Gastrocnemius medialis (tissue), 4 donors: ENCODE measurements around the gene SURF1.

Experiments
- POLR2A ChIP-seq, 2 donors: fragments of 450-650 bp; IDR thresholded peaks; one replicate each; pipeline ENCODE4 v1.6.1; 2017; ENCODE audit warnings: antibody characterized with exemption in 2 of 2, mild to moderate bottlenecking in 2 of 2, moderate library complexity in 2 of 2
- TF ChIP-seq, protein P1 (sequence below), 5 experiments: fragments of 450-650 bp in 3 of 5; fragments of 200-600 bp in 2 of 5; sonication (generic) in 2 of 5; IDR thresholded peaks in 4 of 5; conservative IDR thresholded peaks in 1 of 5; 1 replicate in 4 of 5; 2 replicates in 1 of 5; pipeline ENCODE4 v1.5.1; 2016 to 2019; ENCODE audit warnings: antibody characterized with exemption in 5 of 5, mild to moderate bottlenecking in 3 of 5, moderate library complexity in 3 of 5

- TF ChIP-seq, protein P1, sequence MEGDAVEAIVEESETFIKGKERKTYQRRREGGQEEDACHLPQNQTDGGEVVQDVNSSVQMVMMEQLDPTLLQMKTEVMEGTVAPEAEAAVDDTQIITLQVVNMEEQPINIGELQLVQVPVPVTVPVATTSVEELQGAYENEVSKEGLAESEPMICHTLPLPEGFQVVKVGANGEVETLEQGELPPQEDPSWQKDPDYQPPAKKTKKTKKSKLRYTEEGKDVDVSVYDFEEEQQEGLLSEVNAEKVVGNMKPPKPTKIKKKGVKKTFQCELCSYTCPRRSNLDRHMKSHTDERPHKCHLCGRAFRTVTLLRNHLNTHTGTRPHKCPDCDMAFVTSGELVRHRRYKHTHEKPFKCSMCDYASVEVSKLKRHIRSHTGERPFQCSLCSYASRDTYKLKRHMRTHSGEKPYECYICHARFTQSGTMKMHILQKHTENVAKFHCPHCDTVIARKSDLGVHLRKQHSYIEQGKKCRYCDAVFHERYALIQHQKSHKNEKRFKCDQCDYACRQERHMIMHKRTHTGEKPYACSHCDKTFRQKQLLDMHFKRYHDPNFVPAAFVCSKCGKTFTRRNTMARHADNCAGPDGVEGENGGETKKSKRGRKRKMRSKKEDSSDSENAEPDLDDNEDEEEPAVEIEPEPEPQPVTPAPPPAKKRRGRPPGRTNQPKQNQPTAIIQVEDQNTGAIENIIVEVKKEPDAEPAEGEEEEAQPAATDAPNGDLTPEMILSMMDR (IDR thresholded peaks at IDR 0.05 in 4 of 5, conservative IDR thresholded peaks at IDR 0.05 in 1 of 5), result no peak
- TF ChIP-seq POLR2A (IDR thresholded peaks at IDR 0.05), result no peak
Observed at GRCh38 chr9:133371261-133371711, 15.0 kb upstream of the SURF1 start.
